NT2/D1 (cell line): ENCODE results near the gene COG3.

ENCODE experiments used
- DNase-seq: peaks from one replicate; pipeline ENCODE4 v3.0.0-alpha.2; 2011; ENCODE audit warnings: low read depth, low spot score
- H3K27me3 ChIP-seq: 2 replicates; pipeline ENCODE4 v1.6.0; 2011; ENCODE audit warnings: mild to moderate bottlenecking; ENCODE audit not compliant: insufficient read length, insufficient read depth
- H3K36me3 ChIP-seq: 2 replicates; pipeline ENCODE4 v1.6.1; 2011; ENCODE audit warnings: mild to moderate bottlenecking, low read length, mixed read lengths; ENCODE audit not compliant: insufficient read depth, insufficient read length
- H3K4me1 ChIP-seq: 2 replicates; pipeline ENCODE4 v1.5.1; 2011; ENCODE audit not compliant: insufficient read depth, insufficient read length
- H3K4me3 ChIP-seq: 2 replicates; pipeline ENCODE4 v1.5.1; 2011; ENCODE audit warnings: low read depth; ENCODE audit not compliant: insufficient read length
- H3K9ac ChIP-seq: 2 replicates; pipeline ENCODE4 v1.6.0; 2011; ENCODE audit warnings: low read depth; ENCODE audit not compliant: insufficient read length
- H3K9me3 ChIP-seq: 2 replicates; pipeline ENCODE4 v1.5.1; 2011; ENCODE audit warnings: mild to moderate bottlenecking, low read length; ENCODE audit not compliant: insufficient read depth
- SUZ12 ChIP-seq: IDR thresholded peaks from 2 replicates; pipeline ENCODE4 v1.6.1; 2011; ENCODE audit not compliant: insufficient read length, insufficient read depth; ENCODE audit errors: extremely low read depth
- YY1 ChIP-seq: IDR thresholded peaks from 2 replicates; pipeline ENCODE4 v1.6.1; 2011; ENCODE audit not compliant: insufficient read length, insufficient read depth
- ZNF274 ChIP-seq: IDR thresholded peaks from 2 replicates; pipeline ENCODE4 v1.6.1; 2011; ENCODE audit warnings: mild to moderate bottlenecking, low read depth, low read length

Gene COG3

DNA sequence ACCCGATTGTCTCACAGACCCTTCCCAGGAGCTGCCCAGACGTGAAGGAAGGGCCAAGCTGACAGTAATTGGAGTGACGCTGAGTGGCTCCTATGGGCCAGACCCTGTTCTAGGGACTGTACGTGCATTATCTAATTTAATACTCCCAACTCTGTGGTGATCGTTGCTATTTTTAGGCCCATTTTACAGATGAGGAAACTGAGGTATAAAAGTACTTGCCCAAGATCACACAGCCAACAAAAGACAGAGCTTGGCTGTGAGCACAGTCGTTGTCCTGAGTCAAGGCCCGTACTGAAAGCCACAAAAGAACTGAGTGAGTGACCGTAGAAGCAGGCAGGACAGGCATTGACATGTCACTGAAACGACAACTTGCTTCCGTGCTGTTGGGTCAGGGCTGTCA lies 76.1 kb downstream of the COG3 start:
- no peak for DNase-seq
- TF ChIP-seq SUZ12, result no peak
- no peak for TF ChIP-seq YY1
- TF ChIP-seq ZNF274, result no peak
- H3K9ac ChIP-seq, result no peak overlapping the region

DNA sequence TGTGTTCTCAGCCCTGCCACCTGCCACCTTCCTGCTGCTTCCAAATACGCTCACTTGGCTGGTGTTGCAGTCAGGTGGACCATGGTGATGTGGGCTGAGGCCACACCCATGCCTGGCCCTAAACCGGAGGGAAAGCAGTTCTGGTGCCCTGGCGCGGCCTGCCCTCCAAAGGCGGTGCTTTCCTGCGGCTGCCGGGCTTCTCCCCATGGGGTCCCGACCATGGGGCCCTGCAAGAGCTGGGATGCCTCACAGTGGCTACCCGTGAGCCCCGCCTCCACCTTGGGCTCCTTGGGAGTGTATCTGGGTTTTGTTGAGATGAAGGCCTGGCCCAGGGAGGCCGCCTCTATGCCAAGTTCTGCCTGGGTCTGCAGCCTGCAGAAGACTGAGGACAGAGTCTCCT lies 77.1 kb downstream of the COG3 start:
- Histone ChIP-seq H3K9me3 (no peaks in the 10 kb centered on the region), H3K9ac (no peak overlapping the region), H3K4me3 (no peak overlapping the region), H3K36me3 (no peaks in the 10 kb centered on the region), H3K4me1 (peaks cover 4% of the 10 kb centered on the region), H3K27me3 (no peaks in the 10 kb centered on the region)
- no peak for TF ChIP-seq ZNF274
- TF ChIP-seq YY1, result no peak
- TF ChIP-seq SUZ12, result no peak
- DNase-seq, result no peak

More for the DNA sequence above, 76.1 kb downstream of the COG3 start:
- Histone ChIP-seq H3K27me3 (no peaks in the 10 kb centered on the region), H3K9me3 (no peaks in the 10 kb centered on the region), H3K4me1 (peaks cover 4% of the 10 kb centered on the region), H3K36me3 (peaks cover 4% of the 10 kb centered on the region), H3K4me3 (no peak overlapping the region)

DNA sequence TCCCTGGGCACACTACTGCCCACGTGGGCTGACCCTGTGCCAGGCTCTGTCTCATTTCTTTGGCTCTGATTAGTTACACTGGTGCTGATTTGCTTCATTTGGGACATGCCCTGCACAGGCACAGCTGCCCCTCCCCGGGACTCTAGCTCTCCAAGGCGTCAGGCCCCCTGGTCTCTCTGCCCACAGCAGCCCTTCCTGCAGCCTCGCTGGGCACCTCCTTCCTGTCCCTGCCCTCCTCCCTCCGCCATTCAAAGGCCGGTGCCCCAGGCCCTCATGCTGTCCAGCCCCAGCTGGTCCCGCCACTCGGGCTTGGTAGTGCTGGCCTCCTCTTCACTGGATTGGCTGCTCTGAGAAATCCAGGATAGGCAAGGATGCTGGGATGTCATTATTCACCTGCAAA lies 77.7 kb downstream of the COG3 start:
- TF ChIP-seq ZNF274 (no peak), SUZ12 (no peak), YY1 (no peak)
- Histone ChIP-seq H3K27me3 (no peaks in the 10 kb centered on the region), H3K36me3 (no peaks in the 10 kb centered on the region), H3K4me3 (no peak overlapping the region), H3K9me3 (no peaks in the 10 kb centered on the region), H3K9ac (no peak overlapping the region), H3K4me1 (peaks cover 4% of the 10 kb centered on the region)
- no peak for DNase-seq

DNA sequence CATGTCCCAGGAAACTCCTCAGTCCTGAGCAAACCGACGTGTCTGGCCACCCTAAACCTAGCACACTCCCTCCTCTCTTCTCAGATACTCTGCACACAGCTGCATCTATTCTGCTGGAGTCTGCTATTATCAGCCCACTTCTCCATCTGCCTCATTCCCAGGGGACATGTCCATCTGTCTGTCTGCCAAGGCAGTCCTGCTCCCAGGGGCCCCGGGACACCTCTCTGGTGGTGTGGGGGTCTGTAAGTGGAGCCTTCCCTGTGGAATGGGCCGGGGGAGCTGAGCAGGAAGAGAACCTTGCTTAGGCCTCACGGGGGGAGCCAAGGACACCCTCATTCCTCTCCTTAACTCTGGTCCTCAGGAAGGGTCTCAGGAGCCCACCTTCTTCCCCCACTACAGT lies 78.1 kb downstream of the COG3 start:
- Histone ChIP-seq H3K4me1 (peaks cover 4% of the 10 kb centered on the region), H3K9me3 (no peaks in the 10 kb centered on the region), H3K36me3 (no peaks in the 10 kb centered on the region), H3K4me3 (no peak overlapping the region), H3K27me3 (no peaks in the 10 kb centered on the region), H3K9ac (no peak overlapping the region)
- DNase-seq, result no peak
- TF ChIP-seq ZNF274 (no peak), YY1 (no peak), SUZ12 (no peak)

DNA sequence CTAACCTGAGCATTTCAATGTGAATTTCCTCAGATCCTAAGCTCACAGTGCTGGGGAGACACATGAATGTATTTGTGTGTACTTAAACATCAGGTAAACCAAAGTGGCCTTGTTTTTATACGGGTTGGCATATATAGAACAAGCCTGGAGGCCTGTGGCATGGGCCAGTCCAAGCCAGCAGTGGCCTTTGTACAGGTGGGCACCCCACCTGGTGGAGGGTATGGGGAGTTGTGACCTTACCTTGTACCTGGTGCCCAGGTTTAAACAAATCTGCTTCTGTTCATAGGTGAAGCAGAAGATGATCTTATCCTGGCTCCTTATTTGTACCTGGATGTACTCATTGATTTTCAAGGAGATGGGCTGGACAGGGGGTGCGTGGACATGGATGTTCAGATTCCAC lies 79.8 kb downstream of the COG3 start:
- H3K9ac ChIP-seq, result no peak overlapping the region
- H3K4me1 ChIP-seq, result peaks cover 4% of the 10 kb centered on the region
- H3K36me3 ChIP-seq, result no peaks in the 10 kb centered on the region
- H3K27me3 ChIP-seq, result no peaks in the 10 kb centered on the region
- H3K4me3 ChIP-seq, result no peak overlapping the region
- no peaks in the 10 kb centered on the region for H3K9me3 ChIP-seq
- TF ChIP-seq ZNF274, result no peak
- TF ChIP-seq SUZ12, result no peak
- no peak for TF ChIP-seq YY1
- DNase-seq, result no peak

DNA sequence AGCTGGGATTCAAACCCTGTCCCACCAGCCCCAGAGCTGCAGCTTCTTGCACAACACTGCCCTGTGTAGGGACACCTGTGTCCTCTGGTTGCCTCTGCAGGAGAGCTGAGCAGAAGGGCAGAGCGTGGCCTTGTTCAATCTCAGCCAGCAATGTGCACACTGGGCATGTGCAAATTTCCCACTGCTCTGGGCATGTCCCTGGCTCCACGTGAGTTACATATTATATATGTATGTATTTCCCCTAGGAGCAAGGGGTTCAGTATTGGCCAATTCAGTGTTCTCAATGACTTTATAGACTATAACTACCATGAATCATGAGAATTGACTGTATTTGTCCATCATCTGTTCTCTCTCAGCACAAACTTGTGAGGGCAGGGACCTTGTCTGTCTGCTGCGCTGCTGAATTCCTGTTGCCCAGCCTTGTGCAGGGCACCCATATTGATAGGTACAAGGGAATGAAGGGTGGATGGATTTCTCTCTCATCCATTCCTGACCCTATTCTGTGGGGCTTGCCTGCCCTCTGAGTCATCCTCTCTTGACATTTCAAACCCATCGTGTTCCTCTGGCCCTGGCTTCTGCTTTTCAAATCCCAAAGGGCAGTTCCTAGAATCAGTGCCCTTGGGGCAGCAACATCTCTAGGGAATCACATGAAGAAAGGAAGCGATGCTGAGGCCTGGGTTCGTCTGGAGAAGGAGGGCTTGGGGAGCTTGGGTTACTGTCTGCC lies 81.1 kb downstream of the COG3 start:
- Histone ChIP-seq H3K27me3 (no peaks in the 10 kb centered on the region), H3K9ac (no peak overlapping the region), H3K4me1 (peaks cover 4% of the 10 kb centered on the region), H3K9me3 (no peaks in the 10 kb centered on the region), H3K36me3 (no peaks in the 10 kb centered on the region), H3K4me3 (no peak overlapping the region)
- no peak for DNase-seq
- TF ChIP-seq SUZ12, result no peak
- no peak for TF ChIP-seq ZNF274
- TF ChIP-seq YY1, result no peak

DNA sequence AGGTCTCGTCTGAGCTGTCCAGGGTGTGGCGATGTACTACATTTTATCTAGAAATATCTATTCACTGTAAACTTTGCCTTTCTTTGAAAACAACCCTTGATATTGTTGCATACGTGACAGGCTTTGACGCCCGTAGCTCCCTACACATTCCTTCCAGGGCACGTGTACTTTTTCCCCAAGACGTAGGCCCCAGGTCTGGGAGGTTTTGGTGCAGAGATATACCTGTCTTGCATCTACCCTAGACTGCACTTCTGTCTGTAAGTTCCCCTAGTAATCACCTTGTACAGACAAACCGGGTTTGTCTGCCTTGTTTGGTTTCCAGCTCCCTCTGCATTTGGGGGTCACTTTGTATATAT lies 81.6 kb downstream of the COG3 start:
- no peak overlapping the region for H3K4me3 ChIP-seq
- TF ChIP-seq ZNF274 (no peak), SUZ12 (no peak), YY1 (no peak)
- DNase-seq, result no peak
- H3K27me3 ChIP-seq, result no peaks in the 10 kb centered on the region
- H3K4me1 ChIP-seq, result peaks cover 4% of the 10 kb centered on the region
- no peaks in the 10 kb centered on the region for H3K36me3 ChIP-seq
- no peak overlapping the region for H3K9ac ChIP-seq
- no peaks in the 10 kb centered on the region for H3K9me3 ChIP-seq

DNA sequence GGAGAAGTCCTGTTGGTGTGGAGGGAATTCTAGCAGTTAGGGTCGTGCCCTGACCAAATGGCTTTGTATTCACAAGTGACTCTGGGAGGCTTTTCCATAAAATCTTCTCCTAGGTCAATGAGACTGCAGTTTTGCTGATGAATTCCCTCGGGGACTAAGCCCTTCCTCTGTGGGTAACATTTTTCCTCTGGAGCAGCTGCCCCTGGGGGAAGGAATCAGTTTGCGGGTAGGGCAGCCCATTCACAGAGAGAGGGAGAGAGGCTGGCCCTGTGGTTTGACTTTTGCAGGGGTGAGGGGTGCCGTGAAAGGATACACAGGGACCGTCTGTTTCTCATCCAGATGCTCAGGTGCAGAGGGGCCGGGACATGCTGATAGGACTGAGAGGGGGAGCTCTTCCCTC lies 83.5 kb downstream of the COG3 start:
- Histone ChIP-seq H3K36me3 (no peaks in the 10 kb centered on the region), H3K9ac (no peak overlapping the region), H3K4me3 (no peak overlapping the region), H3K9me3 (no peaks in the 10 kb centered on the region), H3K4me1 (no peaks in the 10 kb centered on the region), H3K27me3 (no peaks in the 10 kb centered on the region)
- no peak for DNase-seq
- TF ChIP-seq SUZ12 (no peak), YY1 (no peak), ZNF274 (no peak)
